Measurements from ENCODE around the gene CTPS2.

- no peak for TF ChIP-seq CTCF (IDR thresholded peaks at IDR 0.05 in 2 of 3, conservative IDR thresholded peaks at IDR 0.05 in 1 of 3; ENCODE audit: borderline replicate concordance in 1 of 3, insufficient read depth in 1 of 3, low read depth in 2 of 3, low read length in 2 of 3)
- TF ChIP-seq REST (IDR thresholded peaks at IDR 0.05; ENCODE audit: low read depth): no peak
- TF ChIP-seq POLR2A (IDR thresholded peaks at IDR 0.05; ENCODE audit: borderline replicate concordance, extremely low read depth, insufficient read depth, insufficient read length): no peak
- TF ChIP-seq EZH2 (IDR thresholded peaks at IDR 0.05): no peak
- no peak for TF ChIP-seq ATF3 (IDR thresholded peaks at IDR 0.05)
Measured at GRCh38 chrX:16638533-16638932, 73.9 kb downstream of the CTPS2 start.

Measured in HCT116 (cell line).